ENCODE measurements around the gene CDKN1A.

DNA sequence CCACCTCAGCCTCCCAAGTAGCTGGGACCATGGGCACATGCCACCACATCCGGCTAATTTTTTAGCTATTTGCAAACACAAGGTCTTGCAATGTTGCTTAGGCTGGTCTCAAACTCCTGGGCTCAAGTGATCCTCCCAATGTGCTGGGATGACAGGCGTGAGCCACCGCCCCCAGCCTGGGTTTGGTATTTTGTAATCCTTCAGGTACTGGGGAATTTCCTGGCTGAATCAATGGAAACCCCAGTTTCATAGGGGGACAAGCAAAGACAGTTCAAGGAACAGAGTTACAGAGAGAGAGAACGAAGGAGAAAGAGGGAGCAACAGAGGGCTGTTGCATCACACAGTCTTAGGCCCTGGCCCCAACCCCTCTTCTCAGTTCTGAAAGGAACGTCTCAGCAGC lies 54.8 kb downstream of the CDKN1A start:
- TF ChIP-seq, protein P1, sequence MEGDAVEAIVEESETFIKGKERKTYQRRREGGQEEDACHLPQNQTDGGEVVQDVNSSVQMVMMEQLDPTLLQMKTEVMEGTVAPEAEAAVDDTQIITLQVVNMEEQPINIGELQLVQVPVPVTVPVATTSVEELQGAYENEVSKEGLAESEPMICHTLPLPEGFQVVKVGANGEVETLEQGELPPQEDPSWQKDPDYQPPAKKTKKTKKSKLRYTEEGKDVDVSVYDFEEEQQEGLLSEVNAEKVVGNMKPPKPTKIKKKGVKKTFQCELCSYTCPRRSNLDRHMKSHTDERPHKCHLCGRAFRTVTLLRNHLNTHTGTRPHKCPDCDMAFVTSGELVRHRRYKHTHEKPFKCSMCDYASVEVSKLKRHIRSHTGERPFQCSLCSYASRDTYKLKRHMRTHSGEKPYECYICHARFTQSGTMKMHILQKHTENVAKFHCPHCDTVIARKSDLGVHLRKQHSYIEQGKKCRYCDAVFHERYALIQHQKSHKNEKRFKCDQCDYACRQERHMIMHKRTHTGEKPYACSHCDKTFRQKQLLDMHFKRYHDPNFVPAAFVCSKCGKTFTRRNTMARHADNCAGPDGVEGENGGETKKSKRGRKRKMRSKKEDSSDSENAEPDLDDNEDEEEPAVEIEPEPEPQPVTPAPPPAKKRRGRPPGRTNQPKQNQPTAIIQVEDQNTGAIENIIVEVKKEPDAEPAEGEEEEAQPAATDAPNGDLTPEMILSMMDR (IDR thresholded peaks at IDR 0.05) = no peak
- TF ChIP-seq NR1H2 (CRISPR knock-in tag; IDR thresholded peaks at IDR 0.05) = no peak
- no peak for TF ChIP-seq JAZF1 (CRISPR knock-in tag; IDR thresholded peaks at IDR 0.05)
- no peak for TF ChIP-seq CBFB (CRISPR knock-in tag; IDR thresholded peaks at IDR 0.05; ENCODE audit: low read depth)
- TF ChIP-seq ZNF263 (CRISPR knock-in tag; IDR thresholded peaks at IDR 0.05; ENCODE audit: low read depth) = no peak
- TF ChIP-seq, protein P2, sequence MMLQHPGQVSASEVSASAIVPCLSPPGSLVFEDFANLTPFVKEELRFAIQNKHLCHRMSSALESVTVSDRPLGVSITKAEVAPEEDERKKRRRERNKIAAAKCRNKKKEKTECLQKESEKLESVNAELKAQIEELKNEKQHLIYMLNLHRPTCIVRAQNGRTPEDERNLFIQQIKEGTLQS (CRISPR knock-in tag; conservative IDR thresholded peaks at IDR 0.05) = no peak

Data from WTC11 (cell line).